Peyer's patch (tissue), 4 donors: ENCODE data around the gene FBL.

Experiments
- CTCF ChIP-seq, 6 experiments: fragments of 450-650 bp in 4 of 6; fragments of 200-600 bp in 2 of 6; sonication (generic) in 1 of 6; IDR thresholded peaks; one replicate each; pipeline ENCODE4 v1.5.1; 2017 to 2019; ENCODE audit warnings: antibody characterized with exemption in 6 of 6, mild to moderate bottlenecking in 3 of 6, moderate library complexity in 1 of 6
- POLR2A ChIP-seq, 2 donors: fragments of 450-650 bp; IDR thresholded peaks; one replicate each; pipeline ENCODE4 v1.5.1; 2017; ENCODE audit warnings: antibody characterized with exemption in 2 of 2, mild to moderate bottlenecking in 2 of 2, moderate library complexity in 2 of 2

DNA sequence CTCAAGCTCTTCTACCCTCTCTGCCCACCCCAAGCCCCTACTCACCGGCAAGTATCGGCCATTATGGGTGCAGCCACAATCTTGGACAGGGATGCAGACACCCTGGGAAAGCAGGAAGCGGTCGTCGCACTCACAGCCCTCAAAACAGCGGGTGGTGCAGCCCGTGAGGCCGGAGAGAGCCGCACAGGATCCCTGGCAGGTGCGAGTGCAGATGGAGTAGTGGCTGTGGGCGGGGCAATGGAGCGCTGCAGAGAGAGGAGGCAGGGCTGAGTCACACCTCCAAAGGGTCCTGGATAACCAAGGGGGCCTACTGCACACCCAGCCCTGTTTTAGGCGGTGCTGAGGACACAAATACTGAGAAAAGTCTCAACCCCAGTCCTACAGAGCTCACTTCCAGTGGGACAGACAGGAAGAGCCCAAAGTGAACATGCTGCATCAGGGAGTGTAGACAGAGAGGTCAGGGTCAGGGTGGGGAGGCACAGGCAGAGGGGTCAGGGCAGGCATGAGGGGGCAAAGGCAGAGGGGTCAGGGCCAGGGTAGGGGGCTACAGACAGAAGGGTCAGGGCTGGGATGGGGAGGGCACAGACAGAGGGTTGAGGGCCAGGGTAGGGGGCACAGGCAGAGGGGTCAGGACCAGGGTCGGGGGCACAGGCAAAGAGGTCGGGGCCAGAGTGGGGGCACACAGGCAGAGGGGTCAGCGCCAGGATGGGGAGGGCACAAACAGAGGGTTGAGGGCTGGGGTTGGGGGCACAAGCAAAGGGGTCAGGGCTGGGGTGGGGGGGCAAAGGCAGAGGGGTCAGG, 24.2 kb upstream of the FBL start:
- TF ChIP-seq CTCF (IDR thresholded peaks at IDR 0.05), result no peak
- TF ChIP-seq POLR2A (IDR thresholded peaks at IDR 0.05), result no peak
